NB4 (cell line): ENCODE measurements around the gene TP73.

Experiments
- POLR2A ChIP-seq: IDR thresholded peaks from 2 replicates; pipeline ENCODE4 v1.6.1; 2011; ENCODE audit warnings: mild to moderate bottlenecking; ENCODE audit not compliant: insufficient read length; ENCODE audit errors: extremely low read depth
- TF ChIP-seq, protein P1 (sequence below): IDR thresholded peaks from one replicate; pipeline ENCODE4 v1.5.1; 2012; ENCODE audit warnings: low read depth, low read length
- TF ChIP-seq, protein P2 (sequence below): IDR thresholded peaks from 2 replicates; pipeline ENCODE4 v1.6.1; 2011; ENCODE audit warnings: low read depth, low read length

DNA sequence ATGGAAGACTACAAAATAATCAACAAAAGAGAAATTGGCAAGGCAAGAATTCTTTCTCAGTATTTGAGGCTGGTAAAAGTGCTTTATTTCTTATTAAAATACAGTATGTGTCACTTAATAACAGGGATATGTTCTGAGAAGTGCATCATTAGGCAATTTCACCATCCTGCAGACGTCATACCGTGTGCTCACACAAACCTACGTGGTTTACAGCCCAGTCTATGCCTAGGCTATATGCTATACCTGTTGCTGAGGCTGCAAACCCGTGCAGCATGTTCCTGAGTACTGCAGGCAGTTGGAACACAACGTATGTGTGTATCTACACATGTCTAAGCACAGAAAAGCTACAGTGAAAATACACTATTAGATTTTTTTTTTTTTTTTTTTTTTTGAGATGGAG is 97.2 kb downstream of the TP73 start:
- TF ChIP-seq POLR2A: no peak
- TF ChIP-seq, protein P1, sequence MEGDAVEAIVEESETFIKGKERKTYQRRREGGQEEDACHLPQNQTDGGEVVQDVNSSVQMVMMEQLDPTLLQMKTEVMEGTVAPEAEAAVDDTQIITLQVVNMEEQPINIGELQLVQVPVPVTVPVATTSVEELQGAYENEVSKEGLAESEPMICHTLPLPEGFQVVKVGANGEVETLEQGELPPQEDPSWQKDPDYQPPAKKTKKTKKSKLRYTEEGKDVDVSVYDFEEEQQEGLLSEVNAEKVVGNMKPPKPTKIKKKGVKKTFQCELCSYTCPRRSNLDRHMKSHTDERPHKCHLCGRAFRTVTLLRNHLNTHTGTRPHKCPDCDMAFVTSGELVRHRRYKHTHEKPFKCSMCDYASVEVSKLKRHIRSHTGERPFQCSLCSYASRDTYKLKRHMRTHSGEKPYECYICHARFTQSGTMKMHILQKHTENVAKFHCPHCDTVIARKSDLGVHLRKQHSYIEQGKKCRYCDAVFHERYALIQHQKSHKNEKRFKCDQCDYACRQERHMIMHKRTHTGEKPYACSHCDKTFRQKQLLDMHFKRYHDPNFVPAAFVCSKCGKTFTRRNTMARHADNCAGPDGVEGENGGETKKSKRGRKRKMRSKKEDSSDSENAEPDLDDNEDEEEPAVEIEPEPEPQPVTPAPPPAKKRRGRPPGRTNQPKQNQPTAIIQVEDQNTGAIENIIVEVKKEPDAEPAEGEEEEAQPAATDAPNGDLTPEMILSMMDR: no peak
- TF ChIP-seq, protein P2, sequence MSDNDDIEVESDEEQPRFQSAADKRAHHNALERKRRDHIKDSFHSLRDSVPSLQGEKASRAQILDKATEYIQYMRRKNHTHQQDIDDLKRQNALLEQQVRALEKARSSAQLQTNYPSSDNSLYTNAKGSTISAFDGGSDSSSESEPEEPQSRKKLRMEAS: no peak
